Measurements from ENCODE around the gene TNFRSF25. TPM values are rescaled to one million over a fixed set of nuclear protein-coding genes. Genes with fewer than 3 reads are reported as not detected.

The TNFRSF25 gene
- polyA plus RNA-seq, 1 donor from 2014 or later, result 52.2 TPM

- TF ChIP-seq CTCF (IDR thresholded peaks at IDR 0.05; ENCODE audit: poor library complexity, severe bottlenecking), result peak; percentile 16
- TF ChIP-seq POLR2AphosphoS5 (IDR thresholded peaks at IDR 0.05), result no peak
These were observed 20.8 kb downstream of the TNFRSF25 start for GRCh38 chr1:6445062-6445763.

GRCh38 chr1:6444377-6444776 is 21.6 kb downstream of the TNFRSF25 start:
- H3K79me2 ChIP-seq (replicated peaks; ENCODE audit: insufficient read depth, low read length), result no peaks in the 10 kb centered on the region
- H3F3A ChIP-seq (ENCODE audit: insufficient read depth, low read length, poor library complexity, severe bottlenecking), result no peaks in the 10 kb centered on the region
- no peak overlapping the region for H3K9ac ChIP-seq (ENCODE audit: low read length)
- no peaks in the 10 kb centered on the region for H4K20me1 ChIP-seq (ENCODE audit: insufficient read depth)
- no peaks in the 10 kb centered on the region for H3K36me3 ChIP-seq (ENCODE audit: insufficient read depth, low read length)
- H3K27ac ChIP-seq (ENCODE audit: low read length), result no peak overlapping the region
- no peak overlapping the region for H2AFZ ChIP-seq (ENCODE audit: low read depth, low read length)
- no peaks in the 10 kb centered on the region for H3K9me2 ChIP-seq (ENCODE audit: insufficient read depth, low read length)
- H3K4me3 ChIP-seq (ENCODE audit: low read length), result no peak overlapping the region
- H3K9me3 ChIP-seq (ENCODE audit: low read length), result no peaks in the 10 kb centered on the region
- H3K27me3 ChIP-seq (ENCODE audit: insufficient read depth, low read depth, low read length), result peaks cover 46% of the 10 kb centered on the region
- TF ChIP-seq REST (IDR thresholded peaks at IDR 0.05; ENCODE audit: borderline replicate concordance), result no peak
- no peak for TF ChIP-seq CTCF (IDR thresholded peaks at IDR 0.05; ENCODE audit: poor library complexity, severe bottlenecking)
- no peak for TF ChIP-seq SMC3 (conservative IDR thresholded peaks at IDR 0.05; ENCODE audit: poor library complexity)
- TF ChIP-seq TAF1 (IDR thresholded peaks at IDR 0.05; ENCODE audit: low read depth), result no peak
- TF ChIP-seq RAD21 (conservative IDR thresholded peaks at IDR 0.05), result no peak
- TF ChIP-seq POLR2AphosphoS5 (IDR thresholded peaks at IDR 0.05), result no peak
- no peak for TF ChIP-seq MXI1 (conservative IDR thresholded peaks at IDR 0.05; ENCODE audit: poor library complexity, severe bottlenecking)
- TF ChIP-seq EZH2 (IDR thresholded peaks at IDR 0.05; ENCODE audit: borderline replicate concordance, insufficient read depth, low read length, poor library complexity, severe bottlenecking), result no peak
- no peak for TF ChIP-seq EP300 (conservative IDR thresholded peaks at IDR 0.05; ENCODE audit: poor library complexity, severe bottlenecking)
- H3K4me2 ChIP-seq (ENCODE audit: low read length), result no peak overlapping the region

More at GRCh38 chr1:6445062-6445763, 20.8 kb downstream of the TNFRSF25 start:
- Histone ChIP-seq H3K4me3 (ENCODE audit: low read length) (no peak overlapping the region), H3K4me2 (ENCODE audit: low read length) (no peak overlapping the region), H3K79me2 (replicated peaks; ENCODE audit: insufficient read depth, low read length) (no peaks in the 10 kb centered on the region), H3K9me2 (ENCODE audit: insufficient read depth, low read length) (no peaks in the 10 kb centered on the region), H3K36me3 (ENCODE audit: insufficient read depth, low read length) (no peaks in the 10 kb centered on the region), H4K20me1 (ENCODE audit: insufficient read depth) (no peaks in the 10 kb centered on the region), H3F3A (ENCODE audit: insufficient read depth, low read length, poor library complexity, severe bottlenecking) (no peaks in the 10 kb centered on the region), H2AFZ (ENCODE audit: low read depth, low read length) (no peak overlapping the region), H3K9me3 (ENCODE audit: low read length) (no peaks in the 10 kb centered on the region), H3K9ac (ENCODE audit: low read length) (no peak overlapping the region), H3K27me3 (ENCODE audit: insufficient read depth, low read depth, low read length) (peaks cover 48% of the 10 kb centered on the region), H3K27ac (ENCODE audit: low read length) (no peak overlapping the region)
